Non-pigmented ciliary epithelial cell (primary cell): Measurements from ENCODE around the gene REG1A.

Experiments used
- DNase-seq: peaks from one replicate; pipeline ENCODE4 v3.0.0-alpha.2; 2010; ENCODE audit warnings: low read depth

Gene REG1A

GRCh38 chr2:79120194-79120713 lies at the start of gene REG1A:
TSS of gene REG1A (plus strand) at chr2:79120488. CDS start at chr2:79120862, 374 bp downstream.
- no peak for DNase-seq

DNA sequence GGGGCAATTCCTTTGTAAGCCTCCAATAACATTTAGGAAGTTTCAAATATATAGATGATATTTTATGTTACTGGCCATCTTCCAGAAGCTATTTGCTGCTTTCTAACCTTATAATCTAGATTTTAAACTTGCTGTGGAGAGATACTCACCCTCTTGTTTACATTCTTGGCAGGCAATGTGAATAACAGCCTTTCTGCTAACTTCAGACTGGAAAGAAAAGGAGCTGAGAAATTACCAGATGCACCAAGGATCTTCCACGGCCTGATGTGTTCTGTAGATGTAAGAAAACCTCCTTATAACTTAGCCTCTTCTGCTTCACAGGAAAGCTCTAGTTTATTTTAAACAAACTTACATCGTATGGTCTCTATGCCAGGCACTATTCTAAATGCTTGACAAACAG lies 49.2 kb upstream of the REG1A start:
- DNase-seq: no peak

DNA sequence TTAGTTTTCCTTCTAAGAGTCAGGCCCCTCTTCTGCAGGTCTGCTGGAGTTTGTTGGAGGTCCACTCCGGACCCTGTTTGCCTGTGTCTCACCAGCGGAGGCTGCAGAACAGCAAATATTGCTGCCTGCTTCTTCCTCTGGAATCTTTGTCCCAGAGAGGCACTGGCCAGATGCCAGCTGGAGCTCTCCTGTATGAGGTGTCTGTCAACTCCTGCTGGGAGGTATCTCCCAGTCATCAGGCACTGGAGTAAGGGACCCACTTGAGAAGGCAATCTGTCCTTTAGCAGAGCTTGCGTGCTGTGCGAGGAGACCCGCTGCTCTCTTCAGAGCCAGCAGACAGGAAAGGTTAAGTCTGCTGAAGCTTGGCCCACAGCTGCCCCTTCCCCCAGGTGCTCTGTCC lies 37.3 kb upstream of the REG1A start:
- DNase-seq: no peak

DNA sequence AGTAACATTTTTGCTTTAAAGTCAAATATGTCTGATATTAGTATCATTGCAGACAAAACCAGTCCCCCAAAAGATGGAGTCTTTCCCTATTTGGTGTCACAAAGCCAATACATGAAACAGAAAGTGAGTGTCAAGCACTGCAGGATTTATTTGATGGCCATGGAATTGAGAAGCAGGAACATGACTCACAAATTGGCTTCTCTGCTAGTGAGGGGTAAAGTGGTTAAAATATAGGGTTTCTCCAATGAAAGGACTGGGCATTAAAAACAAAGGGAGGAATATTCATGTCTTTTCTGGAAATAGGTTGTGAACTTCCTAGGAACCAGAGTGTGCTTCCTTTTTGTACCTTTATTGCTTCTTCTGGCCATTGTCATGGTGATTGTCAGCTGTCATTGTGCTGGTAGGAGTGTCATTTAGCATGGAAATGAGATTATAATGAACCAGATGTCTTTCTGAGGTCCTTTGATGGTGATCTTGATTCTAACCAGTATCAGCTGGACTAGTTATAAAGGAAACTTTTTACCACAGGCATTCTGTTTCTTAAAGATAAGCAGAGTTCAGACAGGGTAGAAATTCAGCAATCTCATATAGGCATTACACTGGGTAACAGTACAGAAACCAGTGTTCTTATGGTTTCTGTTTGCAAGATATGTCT lies 36.6 kb upstream of the REG1A start:
- no peak for DNase-seq

DNA sequence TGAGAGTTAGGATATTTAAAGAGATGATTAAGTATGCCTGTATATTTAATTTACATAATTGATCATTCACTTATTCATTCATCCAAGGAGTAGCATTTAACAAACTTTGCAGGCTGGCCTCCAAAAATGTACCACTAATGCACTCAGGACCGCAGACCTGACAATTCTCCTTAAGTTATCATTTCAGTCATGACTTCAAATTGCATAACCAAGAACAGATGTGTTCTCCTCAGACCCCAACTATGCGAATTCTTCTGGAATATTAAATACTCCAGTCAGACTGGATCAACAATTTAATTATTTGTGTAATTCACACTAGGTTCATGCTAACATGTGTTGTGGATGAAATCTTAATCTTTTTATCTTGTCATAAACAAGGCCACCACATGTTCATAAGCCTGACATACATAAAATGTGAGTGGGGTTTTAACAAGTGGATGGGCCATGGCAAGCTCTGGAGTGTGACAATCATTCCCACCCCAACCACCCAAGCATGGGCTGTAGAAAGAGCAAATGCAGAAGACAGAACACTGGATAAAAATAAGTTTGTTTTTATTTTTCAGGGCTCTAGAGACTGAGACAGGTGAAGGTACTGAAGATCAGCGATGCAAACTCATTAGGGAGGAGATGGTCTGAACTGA lies 35.7 kb upstream of the REG1A start:
- no peak for DNase-seq

GRCh38 chr2:79085382-79085781 lies 34.9 kb upstream of the REG1A start:
- DNase-seq: no peak

GRCh38 chr2:79086255-79086654 lies 34.0 kb upstream of the REG1A start:
- DNase-seq: no peak

GRCh38 chr2:79087785-79088364 lies 32.4 kb upstream of the REG1A start, which contains the start of gene REG1B:
TSS of gene REG1B (minus strand) at chr2:79087993. CDS start at chr2:79087612, 381 bp downstream.
- DNase-seq: no peak

DNA sequence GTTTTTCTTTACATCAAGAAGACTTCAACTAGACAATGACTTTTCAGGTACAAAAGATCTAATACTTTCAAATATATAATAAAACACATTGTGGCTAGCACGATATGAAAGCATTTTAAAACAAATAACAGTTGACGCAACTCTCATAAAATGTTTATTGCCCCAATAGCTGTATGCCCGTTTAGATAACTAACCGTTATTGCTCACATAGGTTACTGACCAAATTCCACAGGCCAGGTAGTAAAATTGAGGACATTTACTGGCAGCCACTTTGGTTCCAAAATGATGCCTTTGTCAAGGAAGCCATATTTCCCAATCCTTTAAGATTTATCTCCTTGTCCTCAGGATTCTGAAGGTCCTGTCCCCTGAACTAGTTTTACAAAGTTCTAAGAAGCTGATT lies 29.6 kb upstream of the REG1A start:
- no peak for DNase-seq

- no peak for DNase-seq
Observed at GRCh38 chr2:79097843-79098242, 22.4 kb upstream of the REG1A start.

DNA sequence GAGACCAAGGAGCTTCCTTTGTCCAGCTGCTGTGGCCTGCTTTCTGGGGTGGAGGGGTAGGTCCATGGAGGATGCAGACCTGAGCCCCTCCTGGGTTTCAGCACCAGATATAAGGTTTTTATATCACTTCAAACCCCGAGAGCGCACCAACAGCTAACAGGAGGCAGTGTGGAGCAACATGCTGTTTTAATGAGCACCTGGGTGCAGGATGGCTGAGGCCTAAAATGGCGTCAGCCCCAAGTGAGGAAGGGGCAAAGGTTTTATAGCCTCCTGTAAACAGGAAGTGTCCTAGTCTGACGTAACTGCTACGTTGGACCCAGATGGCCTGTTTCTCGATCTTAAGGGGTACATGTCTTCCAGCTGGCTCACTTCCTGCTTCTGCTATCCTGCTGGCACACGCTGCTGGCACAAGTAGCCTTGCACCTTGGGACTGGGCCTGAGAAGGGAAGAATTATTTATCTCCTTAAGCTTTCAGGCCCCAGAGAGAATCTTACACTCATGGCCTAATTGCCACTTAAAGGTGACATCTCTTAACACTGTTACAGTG lies 21.1 kb upstream of the REG1A start:
- DNase-seq: no peak

GRCh38 chr2:79100285-79100684 lies 20.0 kb upstream of the REG1A start:
- no peak for DNase-seq

DNA sequence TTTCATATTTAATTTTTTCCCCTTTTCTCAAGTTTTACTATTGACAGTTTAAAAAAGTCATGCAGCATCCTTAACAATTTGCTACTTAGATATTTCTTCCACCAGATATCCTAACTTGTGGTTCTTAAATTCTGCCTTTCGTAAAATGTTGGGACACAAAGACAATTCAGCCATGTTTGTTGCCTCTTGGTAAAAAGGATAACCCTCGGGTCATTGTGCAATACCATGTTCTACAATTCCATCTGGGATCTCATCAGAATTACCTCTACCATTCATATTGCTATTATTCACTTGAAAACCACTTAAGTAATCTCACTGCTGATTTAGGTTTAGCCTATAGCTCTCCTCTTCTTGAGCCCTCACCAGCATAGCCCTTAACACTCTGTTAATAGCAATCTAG lies 19.3 kb upstream of the REG1A start:
- DNase-seq: no peak

DNA sequence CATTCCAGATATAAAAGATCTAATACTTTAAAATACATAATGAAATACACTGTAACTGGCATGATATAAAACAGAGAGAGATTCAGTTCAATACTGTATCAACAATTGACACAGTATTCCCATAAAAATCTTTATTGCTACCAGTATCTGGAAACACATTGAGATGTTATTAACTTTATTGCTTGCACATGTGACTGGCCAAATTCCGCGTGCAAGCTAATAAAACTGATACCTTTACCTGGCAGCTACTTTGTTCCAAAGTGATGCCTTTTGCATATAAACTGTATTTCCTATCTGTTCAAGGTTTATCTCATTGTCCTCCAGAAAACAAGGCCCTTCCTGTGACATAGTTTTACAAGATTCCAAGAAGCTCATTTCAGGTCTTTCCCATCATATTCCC lies 17.1 kb upstream of the REG1A start:
- DNase-seq: no peak

- no peak for DNase-seq
Observed at GRCh38 chr2:79105259-79105658, 15.0 kb upstream of the REG1A start.

GRCh38 chr2:79112269-79112668 lies 8.0 kb upstream of the REG1A start:
- no peak for DNase-seq

DNA sequence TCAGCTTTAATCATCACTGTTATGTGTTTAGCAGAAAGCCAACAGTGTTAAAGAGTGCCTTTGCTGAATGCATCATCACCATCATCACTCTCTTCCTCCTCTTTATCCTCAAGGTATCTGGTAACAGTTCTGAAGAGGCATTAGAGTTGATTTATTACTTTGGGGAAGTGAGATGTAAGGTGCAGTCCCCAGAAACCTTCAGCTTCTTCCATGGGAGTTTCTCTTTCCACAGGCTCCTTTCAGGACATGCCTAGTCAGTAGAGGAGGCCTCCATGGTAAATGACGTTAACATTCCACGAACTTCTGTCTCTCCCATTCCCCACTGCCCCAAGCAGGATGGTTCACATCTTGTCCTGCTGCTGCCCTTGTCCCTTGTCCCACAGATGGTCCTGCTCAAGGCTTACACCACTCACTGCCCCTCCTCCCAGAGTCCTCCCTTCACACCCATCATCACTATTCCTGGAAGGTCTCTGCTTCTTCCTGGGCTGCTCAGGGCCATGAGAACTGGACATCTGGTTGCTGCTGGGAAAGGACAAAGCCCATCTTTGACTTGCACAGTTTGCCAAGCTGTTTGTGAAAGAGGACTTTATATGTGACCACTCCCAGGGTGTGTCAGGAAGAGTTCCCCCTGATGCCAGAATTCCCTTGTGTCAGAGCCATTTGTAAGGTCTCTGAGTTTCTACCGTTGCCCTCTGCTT lies 5.3 kb upstream of the REG1A start:
- no peak for DNase-seq

GRCh38 chr2:79116997-79117928 lies 3.0 kb upstream of the REG1A start:
- DNase-seq: no peak

GRCh38 chr2:79122676-79123075 lies 2.4 kb downstream of the REG1A start:
- DNase-seq: no peak

- DNase-seq: no peak
Observed at GRCh38 chr2:79124907-79125720, 4.8 kb downstream of the REG1A start.

DNA sequence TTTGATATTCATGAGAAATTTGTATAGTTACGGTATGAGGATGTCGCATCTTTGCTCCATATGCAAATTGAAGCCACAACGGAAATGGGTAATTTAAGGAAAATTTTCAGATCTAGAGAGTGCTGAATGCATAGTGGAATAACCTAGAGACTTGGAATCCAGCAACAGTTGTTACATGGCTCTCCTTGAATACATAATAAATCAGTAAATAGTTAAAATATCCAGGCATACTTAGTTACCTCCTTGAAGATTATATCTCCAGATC lies 5.4 kb downstream of the REG1A start:
- no peak for DNase-seq
